B cell (primary cell): ENCODE data around the gene MAP1S. TPM values are rescaled to one million over a fixed set of nuclear protein-coding genes. Genes with fewer than 3 reads are reported as not detected.
A peak's percentile ranks its signal among the peaks of the same experiment; 100 is the strongest.

Experiments
- ATAC-seq: fragments of 200-7000 bp; cut with Tn5 transposase; one replicate; pipeline ENCODE4 v1.10.0; 2021; ENCODE audit warnings: low read depth, mild to moderate bottlenecking, moderate number of reproducible peaks, moderate library complexity
- CTCF ChIA-PET: fragments of 350-600 bp; sonication (Branson Sonifier 250); formaldehyde crosslinking; loops from one replicate; lab custom pipeline; 2021; ENCODE audit warnings: antibody characterized with exemption, inconsistent platforms; lab: Charles Lee
- POLR2A ChIA-PET: fragments of 350-600 bp; sonication (Branson Sonifier 250); formaldehyde crosslinking; loops from one replicate; lab custom pipeline; 2021; ENCODE audit warnings: antibody characterized with exemption; lab: Charles Lee
- DNase-seq: peaks from one replicate; pipeline ENCODE4 v3.0.0; 2013
- H2AFZ ChIP-seq: 2 replicates; pipeline ENCODE4 v1.6.1; 2012; ENCODE audit warnings: mild to moderate bottlenecking, low read depth, low read length; ENCODE audit not compliant: insufficient read depth, poor library complexity, severe bottlenecking
- H3K27ac ChIP-seq, 2 donors: 1 replicate in 1 of 2; 2 replicates in 1 of 2; pipeline ENCODE4 v1.5.1; 2012 to 2013; ENCODE audit warnings: low read length in 2 of 2, mild to moderate bottlenecking in 2 of 2, moderate library complexity in 1 of 2
- H3K27me3 ChIP-seq, 4 experiments: fragments of 200-600 bp in 1 of 4; sonication (generic) in 1 of 4; replicated peaks in 1 of 4; 1 replicate in 2 of 4; 2 replicates in 2 of 4; pipeline versions ENCODE4 v1.6.1 to v1.7.0; 2013 to 2016; ENCODE audit warnings: low read length in 3 of 4, mild to moderate bottlenecking in 2 of 4, mixed read lengths in 1 of 4, moderate library complexity in 1 of 4; ENCODE audit not compliant: insufficient read depth in 4 of 4, control insufficient read depth in 3 of 4; ENCODE audit errors: control extremely low read depth in 1 of 4
- H3K36me3 ChIP-seq, 2 experiments: replicated peaks in 1 of 2; 1 replicate in 1 of 2; 2 replicates in 1 of 2; pipeline versions ENCODE4 v1.6.1 to v1.7.1; 2013; ENCODE audit warnings: low read length in 1 of 2; ENCODE audit not compliant: insufficient read depth in 2 of 2, control insufficient read depth in 1 of 2; ENCODE audit errors: control extremely low read depth in 1 of 2, extremely low read depth in 1 of 2
- H3K4me1 ChIP-seq, 2 donors: fragments of 200-600 bp in 1 of 2; sonication (generic) in 1 of 2; 1 replicate in 1 of 2; 2 replicates in 1 of 2; pipeline versions ENCODE4 v1.5.1 to v1.6.1; 2013 to 2017; ENCODE audit warnings: low read length in 2 of 2; ENCODE audit not compliant: control insufficient read depth in 2 of 2, insufficient read depth in 2 of 2
- H3K4me2 ChIP-seq: replicated peaks from 2 replicates; pipeline ENCODE3; 2012; ENCODE audit warnings: mild to moderate bottlenecking, low read depth, low read length; ENCODE audit not compliant: poor library complexity, severe bottlenecking
- H3K4me3 ChIP-seq, 5 experiments: fragments of 200-600 bp in 1 of 5; sonication (generic) in 1 of 5; 1 replicate in 3 of 5; 2 replicates in 2 of 5; pipeline versions ENCODE4 v1.5.1 to v1.7.0; 2011 to 2016; ENCODE audit warnings: low read length in 4 of 5, mild to moderate bottlenecking in 4 of 5, low read depth in 2 of 5, control low read depth in 1 of 5, moderate library complexity in 1 of 5; ENCODE audit not compliant: insufficient read depth in 1 of 5; ENCODE audit errors: control extremely low read depth in 1 of 5, extremely low read depth in 1 of 5
- H3K79me2 ChIP-seq: fragments of 200-600 bp; sonication (generic); one replicate; pipeline ENCODE4 v1.6.0; 2016; ENCODE audit warnings: low read length; ENCODE audit not compliant: control insufficient read depth, insufficient read depth
- H3K9ac ChIP-seq: fragments of 200-600 bp; sonication (generic); 2 replicates; pipeline ENCODE4 v1.6.1; 2017; ENCODE audit warnings: mild to moderate bottlenecking, low read length, moderate library complexity
- H3K9me3 ChIP-seq, 3 donors: one replicate each; pipeline versions ENCODE4 v1.6.1 to v1.7.1; 2013; ENCODE audit warnings: low read length in 2 of 3; ENCODE audit not compliant: control insufficient read depth in 2 of 3, insufficient read depth in 1 of 3; ENCODE audit errors: control extremely low read depth in 1 of 3
- H4K20me1 ChIP-seq: 2 replicates; pipeline ENCODE4 v1.6.0; 2012; ENCODE audit warnings: mild to moderate bottlenecking, low read length; ENCODE audit not compliant: insufficient read depth, control insufficient read depth, poor library complexity, severe bottlenecking
- H3K27ac Mint-ChIP-seq: one replicate; pipeline ENCODE4 v1.8.0; 2021; ENCODE audit warnings: mixed read lengths
- H3K27me3 Mint-ChIP-seq: one replicate; pipeline ENCODE4 v1.8.0; 2021; ENCODE audit warnings: mixed read lengths
- H3K4me1 Mint-ChIP-seq: one replicate; pipeline ENCODE4 v1.8.0; 2021; ENCODE audit warnings: mixed read lengths
- H3K4me3 Mint-ChIP-seq: one replicate; pipeline ENCODE4 v1.8.0; 2021; ENCODE audit warnings: mixed read lengths
- H3K9me3 Mint-ChIP-seq: one replicate; pipeline ENCODE4 v1.8.0; 2022; ENCODE audit warnings: mixed read lengths; ENCODE audit not compliant: insufficient read depth
- CTCF ChIP-seq: fragments of 200-600 bp; IDR thresholded peaks from one replicate; pipeline ENCODE4 v1.8.0; 2022; ENCODE audit warnings: antibody characterized with exemption, mild to moderate bottlenecking
- EZH2 ChIP-seq: IDR thresholded peaks from 2 replicates; pipeline ENCODE4 v1.6.1; 2012; ENCODE audit warnings: borderline replicate concordance, low read depth, mild to moderate bottlenecking, moderate library complexity, low read length; ENCODE audit not compliant: insufficient read depth, poor library complexity, severe bottlenecking
- WGBS: methylation state at CpG from one replicate; pipeline ENCODE4 v1.1.5; 2013; ENCODE audit warnings: missing lambda C conversion rate; ENCODE audit not compliant: insufficient coverage; 5-methylcytosine and 5-hydroxymethylcytosine counted together
- intact Hi-C: fragments of 100-400 bp; cut with micrococcal nuclease; formaldehyde crosslinking; loops from one replicate; pipeline ENCODE4 v1.10.0; 2022
- polyA plus RNA-seq: library from polyadenylated mRNA; depleted of rRNA; stranded (reverse); fragments of >200 nt; gene quantifications from 2 replicates; pipeline ENCODE4 v1.2.3, GENCODE V29; 2012
- total RNA-seq, 2 donors: library from RNA; stranded (reverse); fragments of 120-200 nt in 1 of 2; gene quantifications; 1 replicate in 1 of 2; 2 replicates in 1 of 2; pipeline versions ENCODE4 v1.2.3 to v1.2.4, GENCODE V29; 2013 to 2022

The MAP1S gene
- total and polyA plus RNA-seq, 2 donors (not counting 1 experiment from before 2014, with no cell fraction given) = 38.2 to 83.0 TPM

- H3K4me2 ChIP-seq = peak overlapping the region; percentile 62
- Mint-ChIP-seq H3K4me3 (peak overlapping the region; percentile 84), H3K9me3 (no peaks in the 10 kb centered on the region), H3K27ac (peak overlapping the region; percentile 93), H3K27me3 (no peaks in the 10 kb centered on the region), H3K4me1 (peaks cover 79% of the 10 kb centered on the region)
- no peak for TF ChIP-seq EZH2
- ChIA-PET POLR2A (interaction anchor here (0.7 to 1.4 kb wide), 5 partner anchors 10 to 307 kb away, joined by 3 to 11 read pairs (median 5); partner anchors contain the start of gene CCDC124), CTCF (interaction anchor here (0.8 to 11.3 kb wide), 13 partner anchors 9 to 182 kb away, joined by 3 to 122 read pairs (median 4); partner anchors contain the start of gene MAP1S)
- WGBS = 54% methylated on average over 4 of the region's 12 CpGs
- DNase-seq (peak; percentile 82), ATAC-seq (peak; percentile 4)
- peak overlapping the region in 1 of 5 experiments; percentile 34 for H3K4me3 ChIP-seq
- H3K79me2 ChIP-seq = peaks cover 80% of the 10 kb centered on the region
- H3K4me1 ChIP-seq = peaks cover 51 to 65% of the 10 kb centered on the region in 2 donors
- peaks cover 23% of the 10 kb centered on the region for H4K20me1 ChIP-seq
- H2AFZ ChIP-seq = no peak overlapping the region
- H3K9me3 ChIP-seq = no peaks in the 10 kb centered on the region
- H3K9ac ChIP-seq = peak overlapping the region; percentile 6
- H3K36me3 ChIP-seq = peaks cover 7 to 40% of the 10 kb centered on the region in 2 experiments
- intact Hi-C loops = loop anchor here (1.0 to 10.0 kb wide), 6 partner anchors 9 to 439 kb away; partner anchors contain the start of genes MAP1S and MPV17L2
- H3K27me3 ChIP-seq = no peaks in the 10 kb centered on the region
- peak overlapping the region; percentile 56 to 70 for H3K27ac ChIP-seq
These were observed 36.8 kb downstream of the MAP1S start for GRCh38 chr19:17755977-17756670.

- peaks cover 7 to 43% of the 10 kb centered on the region in 2 experiments for H3K36me3 ChIP-seq
- no peak overlapping the region for H3K9ac ChIP-seq
- WGBS = 80% methylated on average over 8 of the region's 9 CpGs
These were observed 37.8 kb downstream of the MAP1S start for GRCh38 chr19:17757125-17757524.

More at GRCh38 chr19:17757125-17757524, 37.8 kb downstream of the MAP1S start:
- Mint-ChIP-seq H3K9me3 (no peaks in the 10 kb centered on the region), H3K4me3 (no peak overlapping the region), H3K27ac (no peak overlapping the region), H3K4me1 (peaks cover 72% of the 10 kb centered on the region), H3K27me3 (no peaks in the 10 kb centered on the region)
- POLR2A ChIA-PET = interaction anchor here (0.6 to 1.0 kb wide), 3 partner anchors 19 to 308 kb away, joined by 3 to 11 read pairs (median 4); no protein-coding TSS in a partner anchor
- Histone ChIP-seq H3K27ac (no peak overlapping the region), H4K20me1 (peaks cover 23% of the 10 kb centered on the region), H3K27me3 (no peaks in the 10 kb centered on the region), H3K4me3 (no peak overlapping the region), H2AFZ (no peak overlapping the region), H3K79me2 (peaks cover 73% of the 10 kb centered on the region), H3K4me2 (no peak overlapping the region), H3K4me1 (peaks cover 48 to 56% of the 10 kb centered on the region in 2 donors), H3K9me3 (no peaks in the 10 kb centered on the region)
- CTCF ChIA-PET = interaction anchor here (0.7 to 11.3 kb wide), 6 partner anchors 9 to 201 kb away, joined by 3 to 122 read pairs (median 4); no protein-coding TSS in a partner anchor
- no peak for TF ChIP-seq EZH2
- no peak for TF ChIP-seq CTCF
- ATAC-seq (no peak), DNase-seq (no peak)
- intact Hi-C loops = loop anchor here (10.0 kb wide), 2 partner anchors 152 to 438 kb away; partner anchors contain the start of gene MPV17L2
